AG09319 (cell line): ENCODE results near the gene SPOP.
A peak's percentile ranks its signal among the peaks of the same experiment; 100 is the strongest.

Experiments used
- DNase-seq: peaks from one replicate; pipeline ENCODE4 v3.0.0-alpha.2; 2010; ENCODE audit warnings: low read depth; ENCODE audit errors: extremely low read depth
- CTCF ChIP-seq: IDR thresholded peaks from 2 replicates; pipeline ENCODE4 v1.5.1; 2011; ENCODE audit warnings: low read depth, mild to moderate bottlenecking, inconsistent platforms, low read length, moderate library complexity

Gene SPOP

GRCh38 chr17:49621946-49622529 is 55.9 kb downstream of the SPOP start:
- DNase-seq, result no peak
- no peak for TF ChIP-seq CTCF

GRCh38 chr17:49621420-49621819 is 56.5 kb downstream of the SPOP start:
- DNase-seq, result no peak
- no peak for TF ChIP-seq CTCF

GRCh38 chr17:49618028-49618611 is 59.8 kb downstream of the SPOP start:
- no peak for TF ChIP-seq CTCF
- no peak for DNase-seq

- peak; percentile 90 for DNase-seq
- no peak for TF ChIP-seq CTCF
These were observed 61.2 kb downstream of the SPOP start for GRCh38 chr17:49616601-49617131.

GRCh38 chr17:49616086-49616485 is 61.8 kb downstream of the SPOP start:
- DNase-seq, result no peak
- TF ChIP-seq CTCF, result peak; percentile 14; the same call in 1 of the 2 replicates

- TF ChIP-seq CTCF, result no peak
These were observed 64.6 kb downstream of the SPOP start for GRCh38 chr17:49613182-49613800.

GRCh38 chr17:49612726-49613125 is 65.2 kb downstream of the SPOP start:
- TF ChIP-seq CTCF, result no peak
- no peak for DNase-seq

More at GRCh38 chr17:49613182-49613800, 64.6 kb downstream of the SPOP start:
- no peak for DNase-seq
